LNCAP (cell line): ENCODE measurements around the gene EDRF1.

Experiments
- CTCF ChIP-seq: fragments of 450-650 bp; IDR thresholded peaks from 2 replicates; pipeline ENCODE4 v1.5.1; 2017; ENCODE audit warnings: mild to moderate bottlenecking

The EDRF1 gene

GRCh38 chr10:125799451-125800182, 80.1 kb downstream of the EDRF1 start:
- TF ChIP-seq CTCF: no peak

- no peak for TF ChIP-seq CTCF
Measured at GRCh38 chr10:125801574-125801973, 82.1 kb downstream of the EDRF1 start.

GRCh38 chr10:125802131-125802530, 82.6 kb downstream of the EDRF1 start:
- TF ChIP-seq CTCF: no peak

GRCh38 chr10:125802739-125803138, 83.2 kb downstream of the EDRF1 start:
- TF ChIP-seq CTCF: no peak

GRCh38 chr10:125808047-125808446, 88.5 kb downstream of the EDRF1 start:
- no peak for TF ChIP-seq CTCF

GRCh38 chr10:125811251-125811650, 91.7 kb downstream of the EDRF1 start:
- no peak for TF ChIP-seq CTCF

- TF ChIP-seq CTCF: no peak
Measured at GRCh38 chr10:125812128-125812750, 92.7 kb downstream of the EDRF1 start.
